ENCODE results near the gene CCM2.

Gene CCM2

DNA sequence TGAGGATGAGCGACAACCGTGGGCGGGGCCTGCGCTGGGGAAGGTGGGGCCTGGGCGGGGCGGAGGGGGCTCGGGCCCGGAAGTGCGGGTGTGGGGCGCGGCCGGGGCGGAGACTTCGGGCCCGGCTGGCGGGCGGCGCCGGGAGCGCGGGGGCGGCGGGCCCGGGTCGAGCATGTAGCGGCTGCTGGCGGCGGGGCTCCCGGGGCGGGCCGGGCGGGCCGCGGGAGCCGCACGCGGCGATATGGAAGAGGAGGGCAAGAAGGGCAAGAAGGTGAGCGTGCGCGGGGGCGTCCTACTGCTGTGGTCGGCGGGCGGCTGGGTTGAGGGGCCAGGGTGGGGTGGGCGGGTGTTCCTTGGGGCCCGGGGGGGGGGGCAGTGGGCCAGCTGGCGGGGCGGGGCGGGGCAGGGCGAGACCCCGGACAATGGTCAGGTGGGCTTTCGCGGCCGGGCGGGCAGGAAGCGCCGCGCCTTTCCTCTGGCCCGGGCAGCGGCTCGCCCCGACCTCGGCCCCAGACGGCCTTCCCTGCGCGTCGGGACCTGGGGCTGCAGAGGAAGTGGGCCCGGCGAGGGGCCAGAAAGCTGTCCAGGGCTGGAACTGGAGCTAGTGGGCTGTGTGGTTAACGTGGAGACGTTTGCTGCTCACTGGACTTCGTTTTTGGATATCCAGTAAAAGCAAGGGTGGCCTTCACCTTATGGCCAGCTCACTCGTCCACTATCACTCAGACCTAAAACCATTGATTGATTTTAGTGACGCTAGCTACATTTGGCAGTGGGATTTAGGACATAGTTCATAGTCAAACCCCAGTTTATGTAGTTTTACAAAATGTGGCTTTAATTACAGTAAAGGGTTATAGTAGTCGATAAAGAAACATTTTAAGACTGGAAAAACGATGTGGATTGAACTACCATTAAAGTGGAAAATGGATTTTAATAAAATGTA lies at the start of gene CCM2:
Gene CCM2 (plus strand): TSS at position 109 of the 940 bp plus-strand sequence. CDS start 133 bp downstream, at position 242.
- TF ChIP-seq CTCF (conservative IDR thresholded peaks at IDR 0.05; ENCODE audit: low read depth, low read length): no peak
- no peak within 1 kb of the TSS for H3K4me3 ChIP-seq (IDR thresholded peaks at IDR 0.05; ENCODE audit: insufficient read depth, low read depth, low read length)
- peaks cover 3% of the 10 kb centered on the region; the same call in 1 of the 2 replicates for H4K20me1 ChIP-seq (ENCODE audit: insufficient read depth)
- peaks cover 76% of the 10 kb centered on the region for H3K4me1 ChIP-seq (ENCODE audit: low read depth, poor library complexity, severe bottlenecking)
- 0 out of 2 replicates have a peak, but pooled peaks cover 6% of the 10 kb centered on the region for H3K36me3 ChIP-seq (ENCODE audit: insufficient read depth)
- peak within 1 kb of the TSS; percentile 75 for H2AFZ ChIP-seq (ENCODE audit: low read depth)
- H3K4me2 ChIP-seq: peak within 1 kb of the TSS; percentile 87
- peaks cover 41% of the 10 kb centered on the region for H3K79me2 ChIP-seq (ENCODE audit: insufficient read depth, low read depth)
- peak within 1 kb of the TSS; percentile 69 for H3K9ac ChIP-seq
- no peaks in the 10 kb centered on the region for H3K27me3 ChIP-seq (ENCODE audit: insufficient read depth, low read depth)
- peak within 1 kb of the TSS; percentile 84 for H3K27ac ChIP-seq

DNA sequence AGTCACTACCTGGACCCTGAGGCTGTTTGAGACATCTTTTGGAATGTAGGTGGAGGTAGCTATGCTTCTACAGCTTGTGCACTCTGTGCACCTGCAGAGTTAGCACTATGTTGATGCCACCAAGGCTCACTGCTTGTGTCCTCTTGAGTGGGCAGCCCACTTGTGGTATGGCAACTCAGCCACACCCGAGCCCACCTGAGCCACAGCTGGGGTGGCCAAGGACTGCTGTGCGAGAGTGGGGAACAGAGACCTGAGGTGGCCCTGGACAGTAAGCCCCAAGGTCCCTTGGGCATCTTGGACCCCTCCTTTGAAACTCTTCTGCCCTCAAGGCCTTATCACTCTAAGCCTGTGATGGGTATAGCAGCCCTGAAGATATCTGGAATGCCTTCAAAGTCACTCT lies 46.8 kb upstream of the CCM2 start:
- Histone ChIP-seq H3K4me3 (IDR thresholded peaks at IDR 0.05; ENCODE audit: insufficient read depth, low read depth, low read length) (no peak overlapping the region), H3K27ac (no peak overlapping the region), H3K4me2 (no peak overlapping the region), H3K9ac (no peak overlapping the region), H4K20me1 (ENCODE audit: insufficient read depth) (no peaks in the 10 kb centered on the region), H3K27me3 (ENCODE audit: insufficient read depth, low read depth) (no peaks in the 10 kb centered on the region), H3K36me3 (ENCODE audit: insufficient read depth) (no peaks in the 10 kb centered on the region), H3K4me1 (ENCODE audit: low read depth, poor library complexity, severe bottlenecking) (peaks cover 27% of the 10 kb centered on the region), H3K79me2 (ENCODE audit: insufficient read depth, low read depth) (no peaks in the 10 kb centered on the region), H2AFZ (ENCODE audit: low read depth) (no peak overlapping the region)
- TF ChIP-seq CTCF (conservative IDR thresholded peaks at IDR 0.05; ENCODE audit: low read depth, low read length): no peak

GRCh38 chr7:44955733-44956132 lies 44.3 kb upstream of the CCM2 start:
- TF ChIP-seq CTCF (conservative IDR thresholded peaks at IDR 0.05; ENCODE audit: low read depth, low read length): no peak
- no peak overlapping the region for H3K4me2 ChIP-seq

GRCh38 chr7:44956157-44956766 lies 43.7 kb upstream of the CCM2 start:
- no peaks in the 10 kb centered on the region for H4K20me1 ChIP-seq (ENCODE audit: insufficient read depth)

More at GRCh38 chr7:44955733-44956132, 44.3 kb upstream of the CCM2 start:
- Histone ChIP-seq H4K20me1 (ENCODE audit: insufficient read depth) (no peaks in the 10 kb centered on the region), H2AFZ (ENCODE audit: low read depth) (peak overlapping the region; percentile 3; the same call in 1 of the 2 replicates), H3K9ac (no peak overlapping the region), H3K27ac (no peak overlapping the region), H3K4me3 (IDR thresholded peaks at IDR 0.05; ENCODE audit: insufficient read depth, low read depth, low read length) (no peak overlapping the region), H3K4me1 (ENCODE audit: low read depth, poor library complexity, severe bottlenecking) (peaks cover 52% of the 10 kb centered on the region), H3K79me2 (ENCODE audit: insufficient read depth, low read depth) (no peaks in the 10 kb centered on the region), H3K36me3 (ENCODE audit: insufficient read depth) (no peaks in the 10 kb centered on the region), H3K27me3 (ENCODE audit: insufficient read depth, low read depth) (0 out of 2 replicates have a peak, but pooled peaks cover 4% of the 10 kb centered on the region)

More at GRCh38 chr7:44956157-44956766, 43.7 kb upstream of the CCM2 start:
- no peaks in the 10 kb centered on the region for H3K79me2 ChIP-seq (ENCODE audit: insufficient read depth, low read depth)
- no peaks in the 10 kb centered on the region for H3K36me3 ChIP-seq (ENCODE audit: insufficient read depth)
- no peak for TF ChIP-seq CTCF (conservative IDR thresholded peaks at IDR 0.05; ENCODE audit: low read depth, low read length)
- H2AFZ ChIP-seq (ENCODE audit: low read depth): no peak overlapping the region
- H3K27ac ChIP-seq: no peak overlapping the region
- 0 out of 2 replicates have a peak, but pooled peaks cover 4% of the 10 kb centered on the region for H3K27me3 ChIP-seq (ENCODE audit: insufficient read depth, low read depth)
- H3K4me1 ChIP-seq (ENCODE audit: low read depth, poor library complexity, severe bottlenecking): peaks cover 52% of the 10 kb centered on the region
- H3K9ac ChIP-seq: no peak overlapping the region
- no peak overlapping the region for H3K4me3 ChIP-seq (IDR thresholded peaks at IDR 0.05; ENCODE audit: insufficient read depth, low read depth, low read length)
- H3K4me2 ChIP-seq: no peak overlapping the region

Data from KMS-11 (cell line).